NCI-H460 (cell line): ENCODE data around the gene APOBEC4. TPM values are rescaled to one million over a fixed set of nuclear protein-coding genes. Genes with fewer than 3 reads are reported as not detected.
A peak's percentile ranks its signal among the peaks of the same experiment; 100 is the strongest.
"Not testable (repeated sequence)": the region's sequence is repeated elsewhere in the genome, so short reads cannot be mapped to it uniquely, and the experiment has no call there.

Experiments used
- DNase-seq: peaks from one replicate; pipeline ENCODE4 v3.0.0-alpha.2; 2016; ENCODE audit warnings: low read depth; ENCODE audit errors: extremely low read depth
- total RNA-seq: library from RNA; depleted of rRNA; stranded (reverse); fragments of >200 nt; shearing (Covaris generic); gene quantifications from 2 replicates; pipeline ENCODE4 v1.2.3, GENCODE V29; 2014

Gene APOBEC4
- total RNA-seq, 1 experiment from 2014 or later, result not detected

DNA sequence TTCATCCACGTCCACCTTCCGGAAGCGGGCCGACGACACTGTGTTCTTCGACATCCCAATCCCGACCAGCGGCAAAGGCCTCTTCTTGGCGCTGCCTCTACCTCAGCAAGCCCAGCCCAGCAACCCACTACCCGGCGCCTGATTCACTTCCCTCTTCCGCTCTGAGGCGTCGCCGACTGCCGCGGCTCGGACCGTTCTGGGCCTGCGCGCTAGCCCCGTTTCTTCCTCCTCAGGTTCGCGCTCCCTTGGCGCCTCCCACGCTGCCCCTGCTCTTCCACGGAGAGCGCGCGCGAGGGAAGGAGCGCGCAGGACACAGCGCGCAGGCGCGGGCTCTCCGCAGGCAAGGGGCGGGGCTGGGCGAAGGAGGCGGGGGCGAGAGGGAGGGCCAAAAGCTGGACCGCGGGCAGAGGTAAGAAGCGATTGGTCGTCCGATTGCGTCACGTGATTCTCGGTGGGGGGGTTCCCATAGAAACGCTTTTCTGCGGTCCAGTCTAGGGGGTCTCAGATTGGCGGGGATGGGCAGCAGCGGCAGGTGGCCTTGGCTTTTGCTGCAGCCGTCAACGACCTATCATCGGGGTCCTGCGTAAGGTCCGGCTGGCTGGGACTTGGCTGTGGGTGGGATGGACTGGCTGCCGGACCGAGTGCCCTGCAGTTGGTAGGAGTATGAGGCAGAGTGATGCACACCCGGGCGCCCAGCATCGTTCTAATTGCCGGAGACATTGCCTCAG is 17.3 kb downstream of the APOBEC4 start, which contains the start of gene ARPC5:
Gene ARPC5 (minus strand): TSS at position 178 of the 728 bp plus-strand sequence. CDS start 124 bp downstream, at position 54.
- peak; percentile 98 for DNase-seq

DNA sequence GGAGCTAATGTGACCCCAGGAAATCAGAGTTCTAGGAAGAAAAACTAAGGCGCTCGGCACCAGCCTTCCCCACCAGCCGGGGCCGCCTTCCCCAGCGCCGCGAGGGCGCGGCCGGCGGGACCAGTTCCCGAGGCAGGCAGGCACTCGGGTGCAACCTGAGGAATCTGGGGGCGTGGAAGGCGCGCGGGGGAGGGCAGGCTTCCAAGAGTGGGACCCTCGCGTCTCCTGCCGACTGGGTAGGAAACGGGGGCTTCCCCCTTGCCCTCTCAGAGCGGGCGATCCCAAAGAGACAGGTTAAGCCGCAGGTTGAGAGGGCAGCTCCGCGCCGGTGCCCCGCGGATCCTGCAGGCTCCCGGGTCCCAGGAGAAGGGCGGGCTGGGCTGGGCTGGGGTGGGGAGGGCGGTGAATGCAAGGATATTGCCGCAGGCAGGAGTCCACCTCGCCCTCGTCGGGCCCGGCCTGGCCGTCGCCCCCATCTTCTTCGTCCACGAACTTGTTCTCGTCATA is 18.0 kb downstream of the APOBEC4 start:
- no peak for DNase-seq

- DNase-seq, result no peak
Measured at GRCh38 chr1:183634429-183635065, 18.6 kb downstream of the APOBEC4 start.

- peak; percentile 62 for DNase-seq
Measured at GRCh38 chr1:183633676-183634343, 19.3 kb downstream of the APOBEC4 start.

GRCh38 chr1:183632964-183633363 is 20.2 kb downstream of the APOBEC4 start:
- DNase-seq, result no peak

GRCh38 chr1:183632114-183632513 is 21.0 kb downstream of the APOBEC4 start:
- no peak for DNase-seq

- DNase-seq, result no peak
Measured at GRCh38 chr1:183630748-183631147, 22.4 kb downstream of the APOBEC4 start.

DNA sequence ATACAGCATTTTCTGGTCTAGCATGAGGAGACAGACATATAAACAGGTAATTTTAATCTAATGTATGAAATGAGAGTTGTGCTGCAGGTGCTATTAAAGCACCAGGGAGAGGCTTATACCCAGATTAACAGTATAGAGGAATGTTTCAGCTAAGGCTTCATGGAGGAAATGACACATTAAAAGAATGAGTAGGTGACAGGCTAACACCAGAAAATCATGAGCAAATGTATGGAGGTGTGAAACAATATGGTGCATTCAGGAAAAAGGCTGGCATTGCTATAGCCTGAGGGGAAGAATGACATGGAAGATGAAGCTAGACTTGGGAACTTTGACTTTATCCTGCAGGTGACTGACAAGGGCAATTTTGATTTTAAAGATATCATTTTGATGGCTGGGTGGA is 24.6 kb downstream of the APOBEC4 start:
- DNase-seq, result no peak

- not testable (repeated sequence) for DNase-seq
Measured at GRCh38 chr1:183626236-183626635, 26.9 kb downstream of the APOBEC4 start.

DNA sequence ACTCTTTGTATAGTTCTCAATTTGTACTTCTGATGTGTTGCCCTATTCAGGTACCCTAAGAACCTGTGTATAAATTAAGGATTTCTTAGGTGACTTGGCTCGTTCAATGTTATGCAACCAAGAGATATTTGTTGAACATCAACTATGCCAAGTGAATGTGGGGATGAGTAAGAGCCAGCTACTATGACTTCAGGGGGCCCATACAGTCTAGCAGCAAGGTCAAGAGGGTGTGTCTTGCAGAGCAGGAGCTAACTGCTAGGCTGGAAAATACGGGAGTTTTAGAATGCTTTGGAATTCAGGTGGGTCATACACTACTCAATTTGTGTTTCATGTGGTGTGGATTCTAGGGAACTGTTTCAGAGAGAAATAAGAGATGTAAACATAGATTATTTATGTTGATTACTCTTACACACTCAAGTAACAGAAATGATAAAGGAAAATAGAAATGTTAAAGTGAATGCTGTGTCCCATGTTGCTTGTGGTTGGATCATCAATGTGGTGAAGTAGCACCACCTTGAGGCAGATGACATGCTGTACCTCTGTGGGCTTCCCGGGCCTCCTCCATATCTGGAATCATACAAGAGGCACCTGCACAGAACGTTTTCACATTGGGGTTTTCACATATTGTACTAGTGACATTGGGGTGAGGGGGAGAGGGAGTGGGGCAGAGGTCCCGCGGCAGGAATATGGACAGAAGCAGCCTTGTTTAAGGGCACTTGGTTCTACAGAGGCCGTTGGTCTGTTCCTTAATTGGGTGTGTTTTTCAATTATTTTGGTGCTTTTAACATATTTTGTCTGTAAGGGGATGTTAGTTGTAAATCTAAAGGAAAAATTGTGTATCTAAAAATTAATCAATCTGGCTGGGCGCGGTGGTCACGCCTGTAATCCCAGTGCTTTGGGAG is 30.0 kb downstream of the APOBEC4 start:
- DNase-seq, result peak; percentile 83

DNA sequence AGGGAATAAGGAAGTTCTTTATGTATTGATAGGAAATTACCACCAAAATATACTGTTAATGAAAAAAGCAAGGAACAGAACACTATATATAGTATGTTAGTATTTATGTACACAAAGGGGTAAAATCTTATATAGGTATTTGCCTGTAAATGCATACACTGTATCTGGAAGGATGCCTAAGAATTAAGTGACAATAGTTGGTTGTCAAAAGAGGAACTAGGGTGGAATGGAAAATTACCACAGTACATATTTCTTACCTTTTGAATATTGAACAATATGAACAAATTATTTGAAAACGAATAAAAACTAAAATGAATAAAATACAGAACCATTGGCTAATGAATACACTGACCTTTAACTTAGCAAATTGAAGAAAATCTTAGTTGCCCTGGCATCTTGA is 31.1 kb downstream of the APOBEC4 start:
- no peak for DNase-seq

GRCh38 chr1:183620311-183620710 is 32.8 kb downstream of the APOBEC4 start:
- no peak for DNase-seq

DNA sequence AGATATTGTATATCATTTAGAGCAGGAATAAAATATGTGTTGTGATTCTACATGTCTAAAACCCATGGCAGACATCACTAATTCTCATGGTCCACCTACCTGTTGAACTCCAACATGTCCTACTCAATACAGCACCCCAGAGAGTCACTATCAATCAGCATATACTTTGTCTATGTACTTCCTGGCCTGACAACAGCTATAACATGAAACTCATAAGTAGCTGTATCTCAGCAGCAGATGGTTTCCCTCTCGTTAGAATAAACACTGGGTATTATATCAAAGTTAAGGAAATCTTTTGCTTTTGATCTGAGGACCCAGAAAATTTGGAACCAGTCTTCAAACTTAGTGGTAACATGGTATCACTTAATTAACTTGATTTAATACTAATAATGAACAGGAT is 33.3 kb downstream of the APOBEC4 start:
- DNase-seq, result no peak

GRCh38 chr1:183618202-183618601 is 34.9 kb downstream of the APOBEC4 start:
- DNase-seq, result not testable (repeated sequence)

DNA sequence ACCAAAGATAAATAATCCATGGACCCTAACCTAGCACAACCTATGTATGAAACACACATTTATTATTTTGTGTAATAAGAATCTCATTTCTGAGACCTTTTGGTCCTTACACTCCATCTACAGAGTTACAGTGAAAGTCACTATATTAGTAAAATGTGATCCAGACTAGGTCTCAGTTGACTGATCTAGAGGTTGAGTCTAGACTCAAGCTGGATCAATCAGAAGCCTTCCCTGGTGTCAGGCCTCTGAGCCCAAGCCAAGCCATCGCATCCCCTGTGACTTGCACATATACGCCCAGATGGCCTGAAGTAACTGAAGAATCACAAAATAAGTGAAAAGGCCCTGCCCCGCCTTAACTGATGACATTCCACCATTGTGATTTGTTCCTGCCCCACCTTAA is 40.1 kb downstream of the APOBEC4 start:
- DNase-seq, result not testable (repeated sequence)

DNA sequence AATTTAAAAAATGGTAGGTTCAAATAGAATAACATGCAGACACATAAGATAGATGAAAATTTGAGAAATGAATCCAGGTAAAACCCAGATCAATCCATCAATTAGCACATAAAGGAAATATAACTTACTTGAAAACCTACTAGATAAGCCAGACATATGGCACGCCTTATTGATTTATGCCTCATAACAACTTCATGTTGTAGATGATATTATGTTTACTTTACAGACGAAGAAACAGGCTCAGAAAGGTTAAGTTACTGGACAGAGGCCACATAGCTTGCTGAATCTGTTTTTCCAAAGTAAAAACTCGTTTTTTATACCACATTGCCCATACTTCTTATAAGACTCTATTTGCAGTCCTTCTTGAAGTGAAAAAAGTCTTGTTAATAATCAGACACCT is 40.7 kb downstream of the APOBEC4 start:
- no peak for DNase-seq

DNA sequence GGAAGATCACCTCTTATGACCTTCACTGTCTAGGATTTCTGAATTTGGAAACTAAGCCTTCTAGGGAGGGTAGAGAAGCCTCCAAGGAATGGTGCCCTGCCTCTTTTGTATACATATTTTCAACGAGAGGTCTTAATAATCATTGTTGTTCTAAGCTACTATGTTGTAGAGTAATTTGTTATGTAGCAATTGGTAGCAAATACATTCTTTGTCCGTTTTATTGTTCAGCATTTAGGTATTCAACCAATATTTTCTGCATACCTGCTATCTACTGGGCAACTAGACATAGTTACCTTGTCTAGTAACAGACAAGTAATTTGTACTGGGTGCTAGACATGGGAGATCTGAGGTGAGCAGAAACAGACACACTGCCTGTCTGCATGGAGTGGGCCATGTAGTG is 42.1 kb downstream of the APOBEC4 start:
- no peak for DNase-seq

DNA sequence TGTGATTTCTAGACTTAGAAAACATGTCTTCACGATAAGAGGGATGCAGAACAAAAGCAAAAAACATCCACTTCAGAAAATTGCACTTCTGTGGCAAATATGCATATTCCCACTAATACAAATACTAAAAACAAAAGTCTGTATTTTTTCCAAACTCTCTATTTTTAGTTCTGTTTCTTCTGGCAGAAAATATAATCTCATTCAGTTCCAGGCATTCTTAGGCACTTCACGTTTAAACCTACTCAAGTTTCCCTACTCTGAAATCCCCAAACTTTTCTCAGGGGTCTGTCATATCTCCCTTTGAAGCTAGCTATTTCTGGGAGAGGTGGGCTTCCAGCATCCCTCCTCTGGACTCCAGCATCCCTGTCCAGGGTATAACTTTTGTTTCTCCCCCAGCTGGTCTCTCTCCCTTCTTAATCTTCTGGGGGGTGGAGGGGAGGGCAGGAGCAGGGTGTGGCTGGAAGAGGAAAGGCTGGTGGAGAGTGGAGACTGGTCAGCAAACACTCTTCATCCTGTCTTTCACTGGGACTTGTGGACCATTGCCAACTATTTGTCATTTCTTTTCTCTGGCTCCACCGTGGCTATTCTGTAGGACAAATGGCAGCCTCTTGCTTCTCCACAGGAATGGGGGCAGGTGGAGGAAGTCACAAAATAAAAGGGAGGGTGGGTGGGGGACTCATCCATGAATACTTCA is 43.2 kb downstream of the APOBEC4 start:
- DNase-seq, result no peak

DNA sequence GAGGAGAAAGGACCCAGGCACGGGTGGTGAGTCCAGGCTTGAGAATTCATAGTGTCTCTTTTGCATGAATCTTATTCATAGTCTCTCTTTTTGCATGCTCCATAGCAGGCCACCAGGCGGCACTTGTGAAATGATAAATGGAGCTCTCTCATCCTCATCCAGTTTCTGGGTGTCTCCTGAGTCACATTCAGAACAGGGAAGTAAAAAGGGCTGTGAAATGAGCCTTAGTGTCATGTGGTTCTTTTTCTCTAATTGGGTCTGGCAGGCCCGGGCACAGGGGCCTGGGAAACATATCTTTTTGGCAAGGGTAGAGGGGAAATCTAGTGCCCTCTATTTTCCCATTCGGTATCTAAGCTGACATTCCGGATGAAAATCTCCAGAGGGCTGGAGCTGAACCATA is 43.8 kb downstream of the APOBEC4 start:
- DNase-seq, result peak; percentile 83
